NB4 (cell line): Measurements from ENCODE around the gene TMEM53.

Experiments used
- DNase-seq: peaks from one replicate; pipeline ENCODE4 v3.0.0; 2010; ENCODE audit warnings: low read depth
- H3K4me3 ChIP-seq: one replicate; pipeline ENCODE4 v1.5.1; 2011; ENCODE audit warnings: mild to moderate bottlenecking, low read depth, low read length, moderate library complexity
- MYC ChIP-seq: IDR thresholded peaks from 2 replicates; pipeline ENCODE4 v1.6.1; 2011; ENCODE audit warnings: low read depth, low read length
- POLR2A ChIP-seq: IDR thresholded peaks from 2 replicates; pipeline ENCODE4 v1.6.1; 2011; ENCODE audit warnings: mild to moderate bottlenecking; ENCODE audit not compliant: insufficient read length; ENCODE audit errors: extremely low read depth
- TF ChIP-seq, protein P1 (sequence below): IDR thresholded peaks from 2 replicates; pipeline ENCODE4 v1.6.1; 2011; ENCODE audit warnings: low read depth, low read length
- TF ChIP-seq, protein P2 (sequence below): IDR thresholded peaks from one replicate; pipeline ENCODE4 v1.5.1; 2012; ENCODE audit warnings: low read depth, low read length

TMEM53 gene

DNA sequence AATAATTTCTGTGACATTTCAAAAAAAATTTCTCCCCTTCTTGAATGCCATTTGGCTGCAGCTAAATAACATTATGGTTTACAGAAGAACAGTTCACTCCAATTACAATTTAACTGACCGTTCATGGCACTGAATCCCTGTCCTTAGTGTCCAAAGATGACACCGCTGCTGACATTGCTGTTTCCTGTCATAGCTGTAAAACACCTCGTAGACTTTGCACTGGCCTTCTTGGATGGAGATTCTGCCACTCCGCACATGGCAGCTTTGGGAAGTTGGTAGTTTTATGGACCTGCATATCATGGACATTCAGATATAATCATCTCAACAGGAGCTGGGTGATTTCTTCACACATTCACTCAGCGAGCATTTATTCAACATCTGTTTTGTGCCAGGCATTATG lies 5.2 kb upstream of the TMEM53 start:
- no peak for DNase-seq
- no peak for TF ChIP-seq MYC
- TF ChIP-seq, protein P1, sequence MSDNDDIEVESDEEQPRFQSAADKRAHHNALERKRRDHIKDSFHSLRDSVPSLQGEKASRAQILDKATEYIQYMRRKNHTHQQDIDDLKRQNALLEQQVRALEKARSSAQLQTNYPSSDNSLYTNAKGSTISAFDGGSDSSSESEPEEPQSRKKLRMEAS, result no peak
- TF ChIP-seq, protein P2, sequence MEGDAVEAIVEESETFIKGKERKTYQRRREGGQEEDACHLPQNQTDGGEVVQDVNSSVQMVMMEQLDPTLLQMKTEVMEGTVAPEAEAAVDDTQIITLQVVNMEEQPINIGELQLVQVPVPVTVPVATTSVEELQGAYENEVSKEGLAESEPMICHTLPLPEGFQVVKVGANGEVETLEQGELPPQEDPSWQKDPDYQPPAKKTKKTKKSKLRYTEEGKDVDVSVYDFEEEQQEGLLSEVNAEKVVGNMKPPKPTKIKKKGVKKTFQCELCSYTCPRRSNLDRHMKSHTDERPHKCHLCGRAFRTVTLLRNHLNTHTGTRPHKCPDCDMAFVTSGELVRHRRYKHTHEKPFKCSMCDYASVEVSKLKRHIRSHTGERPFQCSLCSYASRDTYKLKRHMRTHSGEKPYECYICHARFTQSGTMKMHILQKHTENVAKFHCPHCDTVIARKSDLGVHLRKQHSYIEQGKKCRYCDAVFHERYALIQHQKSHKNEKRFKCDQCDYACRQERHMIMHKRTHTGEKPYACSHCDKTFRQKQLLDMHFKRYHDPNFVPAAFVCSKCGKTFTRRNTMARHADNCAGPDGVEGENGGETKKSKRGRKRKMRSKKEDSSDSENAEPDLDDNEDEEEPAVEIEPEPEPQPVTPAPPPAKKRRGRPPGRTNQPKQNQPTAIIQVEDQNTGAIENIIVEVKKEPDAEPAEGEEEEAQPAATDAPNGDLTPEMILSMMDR, result no peak
- no peak for TF ChIP-seq POLR2A
- H3K4me3 ChIP-seq, result no peak overlapping the region

DNA sequence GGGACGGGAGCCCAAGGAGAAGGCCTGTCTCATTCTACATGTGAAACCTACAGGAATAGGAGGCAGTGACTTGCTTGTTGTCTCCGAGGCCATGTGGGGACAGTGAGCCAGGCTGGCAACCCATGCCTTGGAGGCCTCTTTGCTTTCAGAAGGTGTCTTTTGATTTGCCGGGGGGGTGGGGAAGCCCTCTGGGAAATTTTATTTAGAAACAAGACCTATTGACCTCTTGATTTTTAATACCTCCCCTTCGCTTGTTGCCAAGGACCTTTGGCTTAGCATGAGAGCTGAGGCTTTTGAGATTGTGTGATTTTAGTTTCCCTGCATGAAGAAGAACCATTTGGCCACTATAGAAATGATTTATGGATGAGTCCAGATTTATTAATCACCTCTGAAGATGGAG lies 4.3 kb upstream of the TMEM53 start:
- no peak for TF ChIP-seq POLR2A
- TF ChIP-seq, protein P2, result no peak
- TF ChIP-seq, protein P1, result no peak
- TF ChIP-seq MYC, result no peak
- no peak for DNase-seq
- H3K4me3 ChIP-seq, result no peak overlapping the region

DNA sequence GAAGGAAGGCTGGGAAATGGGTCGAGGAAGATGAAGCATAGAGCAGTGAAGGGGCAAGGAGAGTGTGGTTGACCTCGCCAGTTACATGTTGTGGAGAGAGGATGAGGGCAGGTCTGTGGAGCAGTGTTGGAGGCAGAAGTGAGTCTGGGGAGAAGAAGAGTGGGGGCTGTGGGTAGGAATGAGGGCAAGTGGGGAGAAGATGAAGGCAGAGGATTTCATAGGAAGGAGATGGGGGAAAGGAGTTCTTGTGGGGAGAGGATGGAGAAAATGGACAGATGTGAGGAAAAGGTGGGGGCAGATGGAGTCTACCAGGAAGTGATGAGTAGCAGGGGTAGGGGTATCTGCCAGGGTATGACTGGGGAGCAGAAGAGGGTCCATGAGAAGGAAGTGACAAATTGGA lies 3.8 kb upstream of the TMEM53 start:
- TF ChIP-seq, protein P2, result no peak
- TF ChIP-seq MYC, result no peak
- TF ChIP-seq, protein P1, result no peak
- no peak for TF ChIP-seq POLR2A
- DNase-seq, result no peak
- no peak overlapping the region for H3K4me3 ChIP-seq

DNA sequence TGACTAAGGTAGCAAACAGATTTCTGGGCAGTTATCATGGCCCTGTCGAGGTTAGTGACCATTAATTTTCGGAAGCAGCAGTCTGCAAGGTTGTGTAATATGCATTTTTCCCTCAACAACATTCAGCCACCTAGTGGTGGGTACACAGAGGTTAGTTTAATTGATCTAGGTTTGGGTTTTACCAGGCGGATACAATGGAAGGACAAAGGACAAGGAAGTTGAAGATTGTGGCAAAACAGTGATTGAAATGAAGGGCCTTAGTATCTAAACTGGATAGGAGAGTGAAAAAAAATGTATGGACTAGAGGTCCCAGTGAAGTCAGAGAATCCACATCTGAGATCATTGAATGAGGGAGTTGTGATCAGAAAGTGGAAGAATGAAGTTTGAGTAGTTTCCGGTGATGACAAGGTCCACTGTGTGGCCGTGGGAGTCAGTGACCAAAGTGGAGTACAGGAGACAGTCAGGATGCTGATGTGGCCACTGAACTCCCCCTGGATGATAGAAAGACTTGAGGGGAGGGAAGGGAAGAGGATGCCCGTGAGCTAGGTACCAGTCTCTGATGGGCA lies 3.0 kb upstream of the TMEM53 start:
- peak; percentile 77 for DNase-seq
- TF ChIP-seq POLR2A, result no peak
- TF ChIP-seq, protein P2, result peak; percentile 53
- no peak overlapping the region for H3K4me3 ChIP-seq

DNA sequence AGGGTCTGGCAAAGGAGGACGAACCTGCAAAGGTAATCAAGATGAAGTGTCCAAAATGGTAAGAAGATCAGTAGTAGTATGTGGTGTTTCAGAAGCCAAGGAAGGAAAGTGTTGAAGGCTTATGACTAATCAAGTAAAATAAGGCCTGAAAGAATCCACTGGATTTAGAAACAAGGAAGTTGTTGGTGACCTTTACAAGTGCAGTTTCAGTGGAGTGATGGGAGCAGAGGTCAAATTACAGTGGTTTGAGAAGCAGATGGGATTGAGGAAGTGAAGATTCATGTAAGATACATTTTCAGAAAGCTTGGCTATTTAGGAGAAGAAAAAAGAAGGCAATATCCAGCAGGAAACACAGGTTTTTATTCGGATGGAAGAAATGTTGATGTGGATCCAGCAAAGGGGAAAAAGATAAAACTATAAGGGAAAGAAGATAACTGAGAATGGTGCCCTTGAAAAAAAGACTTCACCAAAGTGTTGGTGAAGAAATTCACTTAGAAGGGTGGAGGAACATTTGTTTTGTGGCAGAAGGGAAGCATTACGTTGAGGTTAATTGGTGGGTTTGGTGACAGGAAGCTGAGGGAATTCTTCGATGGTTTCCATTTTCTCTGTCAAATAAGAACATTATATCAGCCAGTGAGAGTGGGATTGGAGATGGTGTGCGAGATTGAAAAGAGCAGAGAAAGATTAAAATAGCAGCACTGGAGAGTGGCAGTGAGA lies 2.4 kb upstream of the TMEM53 start:
- TF ChIP-seq MYC, result no peak
- TF ChIP-seq, protein P2, result no peak
- TF ChIP-seq, protein P1, result no peak
- TF ChIP-seq POLR2A, result no peak
- peak; percentile 94 for DNase-seq
- H3K4me3 ChIP-seq, result no peak overlapping the region

DNA sequence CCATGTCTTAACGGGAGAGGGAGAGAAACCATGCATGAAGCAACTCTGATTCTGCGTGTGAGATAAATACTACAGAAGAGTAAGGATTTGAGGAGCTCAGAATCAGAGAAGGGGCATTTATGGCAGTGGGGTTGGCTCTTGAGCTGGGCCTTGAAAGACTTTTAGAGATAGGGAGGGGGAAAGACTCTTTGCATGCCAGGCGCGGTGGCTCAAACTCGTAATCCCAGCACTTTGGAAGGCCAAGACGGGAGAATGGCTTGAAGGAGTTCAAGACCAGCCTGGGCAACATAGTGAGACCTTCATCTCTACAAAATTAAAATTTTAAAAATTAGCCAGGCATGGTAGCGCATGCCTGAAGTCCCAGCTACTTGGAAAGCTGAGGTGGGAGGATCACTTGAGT lies 905 bp upstream of the TMEM53 start:
- TF ChIP-seq, protein P1, result no peak
- TF ChIP-seq POLR2A, result no peak
- TF ChIP-seq MYC, result no peak
- TF ChIP-seq, protein P2, result no peak
- DNase-seq, result no peak
- no peak overlapping the region for H3K4me3 ChIP-seq
